HepG2 (cell line): ENCODE measurements around the gene MORN5. TPM values are rescaled to one million over a fixed set of nuclear protein-coding genes. Genes with fewer than 3 reads are reported as not detected.

Source experiments
- CREBL2 ChIP-seq: sonication (generic); formaldehyde crosslinking; IDR thresholded peaks from 2 replicates; pipeline ENCODE4 v1.8.1; 2023; ENCODE audit warnings: missing genetic modification reagents, mild to moderate bottlenecking, borderline replicate concordance
- HOXA3 ChIP-seq: sonication (generic); formaldehyde crosslinking; IDR thresholded peaks from 2 replicates; pipeline ENCODE4 v1.5.0; 2020; ENCODE audit warnings: missing genetic modification reagents
- HOXA7 ChIP-seq: sonication (generic); formaldehyde crosslinking; IDR thresholded peaks from 2 replicates; pipeline ENCODE4 v1.8.1; 2022; ENCODE audit warnings: mild to moderate bottlenecking, missing genetic modification reagents, moderate library complexity
- PAX8 ChIP-seq: sonication (generic); formaldehyde crosslinking; IDR thresholded peaks from 2 replicates; pipeline ENCODE4 v1.8.0; 2022; ENCODE audit warnings: mild to moderate bottlenecking, missing genetic modification reagents, borderline replicate concordance
- PRDM4 ChIP-seq: sonication (generic); formaldehyde crosslinking; IDR thresholded peaks from 2 replicates; pipeline ENCODE4 v1.9.0; 2021; ENCODE audit warnings: missing genetic modification reagents, borderline replicate concordance
- SOX13 ChIP-seq, 3 experiments: fragments of 450-650 bp in 1 of 3; sonication (generic) in 1 of 3; formaldehyde crosslinking in 1 of 3; IDR thresholded peaks in 2 of 3; conservative IDR thresholded peaks in 1 of 3; 2 replicates each; pipeline versions ENCODE4 v1.5.0 to v1.6.1; 2016 to 2020; ENCODE audit warnings: antibody characterized with exemption in 1 of 3, mild to moderate bottlenecking in 1 of 3, missing compliant biosample characterization in 1 of 3, missing genetic modification reagents in 1 of 3, moderate library complexity in 1 of 3
- U2AF2 ChIP-seq: fragments of 200-400 bp; formaldehyde crosslinking; IDR thresholded peaks from 2 replicates; pipeline ENCODE4 v1.6.1; 2017; ENCODE audit warnings: low read depth, mild to moderate bottlenecking, low read length
- ZBTB40 ChIP-seq, 2 experiments: fragments of 450-650 bp in 1 of 2; sonication (generic) in 1 of 2; formaldehyde crosslinking in 1 of 2; IDR thresholded peaks; 2 replicates each; pipeline versions ENCODE4 v1.6.1 to v1.8.0; 2016 to 2022; ENCODE audit warnings: antibody characterized with exemption in 1 of 2, mild to moderate bottlenecking in 1 of 2, missing genetic modification reagents in 1 of 2
- ZFX ChIP-seq: sonication (generic); formaldehyde crosslinking; IDR thresholded peaks from 2 replicates; pipeline ENCODE4 v1.4.0; 2020; ENCODE audit warnings: mild to moderate bottlenecking, low read depth, missing genetic modification reagents, moderate library complexity
- ZFY ChIP-seq: sonication (generic); formaldehyde crosslinking; IDR thresholded peaks from 2 replicates; pipeline ENCODE4 v1.4.0; 2020; ENCODE audit warnings: missing genetic modification reagents
- ZFYVE20 ChIP-seq: sonication (generic); formaldehyde crosslinking; IDR thresholded peaks from 2 replicates; pipeline ENCODE4 v1.8.0; 2023; ENCODE audit warnings: low read depth, mild to moderate bottlenecking, moderate library complexity, missing genetic modification reagents, borderline replicate concordance
- ZNF431 ChIP-seq: sonication (generic); formaldehyde crosslinking; IDR thresholded peaks from 2 replicates; pipeline ENCODE4 v1.9.0; 2022; ENCODE audit warnings: missing genetic modification reagents, low read depth, mild to moderate bottlenecking, borderline replicate concordance
- ZNF577 ChIP-seq: sonication (generic); formaldehyde crosslinking; IDR thresholded peaks from 2 replicates; pipeline ENCODE4 v1.4.0; 2020; ENCODE audit warnings: mild to moderate bottlenecking, low read depth, missing genetic modification reagents, borderline replicate concordance
- ZNF674 ChIP-seq: sonication (generic); formaldehyde crosslinking; IDR thresholded peaks from 2 replicates; pipeline ENCODE4 v1.5.0; 2020; ENCODE audit warnings: low read depth, mild to moderate bottlenecking, missing genetic modification reagents
- ZSCAN12 ChIP-seq: sonication (generic); formaldehyde crosslinking; IDR thresholded peaks from 2 replicates; pipeline ENCODE4 v1.9.0; 2021; ENCODE audit warnings: mild to moderate bottlenecking, missing genetic modification reagents
- polyA plus RNA-seq, 8 experiments: library from polyadenylated mRNA; depleted of rRNA in 3 of 8; stranded (reverse) in 7 of 8; unstranded in 1 of 8; fragments of >200 nt; fragmentation: Illumina TruSeq in 4 of 8; extraction: Trizol in 4 of 8; gene quantifications; 2 replicates each; pipeline versions ENCODE4 v1.2.1 to v1.2.3, GENCODE V29; 2011 to 2016; ENCODE audit warnings: low read depth in 4 of 8, missing spikeins in 1 of 8, mixed read lengths in 1 of 8; ENCODE audit not compliant: insufficient read depth in 1 of 8
- total RNA-seq, 5 experiments: library from RNA; depleted of rRNA; stranded (reverse); fragments of >200 nt; fragmentation: Illumina TruSeq; extraction: Trizol; gene quantifications; 2 replicates each; pipeline ENCODE4 v1.2.3, GENCODE V29; 2016; ENCODE audit warnings: low read depth in 1 of 5

MORN5 gene
- total and polyA plus RNA-seq, 2 of the 13 experiments (the other 11 are each of a cell fraction or from before 2014, with no cell fraction given): not detected

- TF ChIP-seq HOXA3 (CRISPR knock-in tag) (peak; percentile 75), U2AF2 (no peak), PRDM4 (no peak), ZFYVE20 (CRISPR knock-in tag) (no peak), HOXA7 (CRISPR knock-in tag) (no peak), ZSCAN12 (CRISPR knock-in tag) (no peak), ZNF431 (no peak), ZNF577 (CRISPR knock-in tag) (no peak), ZBTB40 (IDR thresholded peaks at IDR 0.05) (no peak), ZBTB40 (CRISPR knock-in tag; IDR thresholded peaks at IDR 0.05) (no peak; the same call in 1 of the 2 replicates), CREBL2 (CRISPR knock-in tag) (no peak), ZFY (CRISPR knock-in tag) (peak; percentile 45), SOX13 (IDR thresholded peaks at IDR 0.05) (no peak), SOX13 (CRISPR knock-in tag; conservative IDR thresholded peaks at IDR 0.05 in 1 of 2, IDR thresholded peaks at IDR 0.05 in 1 of 2) (no peak), ZFX (CRISPR knock-in tag) (no peak), ZNF674 (CRISPR knock-in tag) (no peak), PAX8 (CRISPR knock-in tag) (no peak; the same call in 1 of the 2 replicates)
Observed at GRCh38 chr9:122213589-122214413, 54.1 kb downstream of the MORN5 start (continued).
